ENCODE results near the gene MMP20. TPM values are rescaled to one million over a fixed set of nuclear protein-coding genes. Genes with fewer than 3 reads are reported as not detected.

The MMP20 gene
- total and polyA plus RNA-seq, 5 donors from 2014 or later: not detected

GRCh38 chr11:102613450-102613849, 11.7 kb downstream of the MMP20 start:
- Mint-ChIP-seq H3K4me1 (peaks cover 0 to 2% (median 0%) of the 10 kb centered on the region in 4 donors), H3K36me3 (no peaks in the 10 kb centered on the region), H3K9me3 (peaks cover 0 to 1% (median 0%) of the 10 kb centered on the region in 7 donors), H3K4me3 (no peak overlapping the region), H3K27ac (peak overlapping the region in 1 of 3 donors; percentile 6), H3K27me3 (no peaks in the 10 kb centered on the region)
- H3K4me1 ChIP-seq (ENCODE audit: control insufficient read depth, insufficient read depth, low read length, poor library complexity, severe bottlenecking): no peaks in the 10 kb centered on the region
- H3K36me3 ChIP-seq (ENCODE audit: control insufficient read depth, insufficient read depth, low read length): no peaks in the 10 kb centered on the region
- no peaks in the 10 kb centered on the region for H3K9me3 ChIP-seq (ENCODE audit: control insufficient read depth in 2 of 2, low read length in 2 of 2)
- DNase-seq (no peak), ATAC-seq (ENCODE audit: low read depth in 2 of 2) (no peak)
- H3K27ac ChIP-seq (ENCODE audit: insufficient read depth, low read length, poor library complexity, severe bottlenecking): no peak overlapping the region
- H3K4me3 ChIP-seq (ENCODE audit: low read depth, low read length): no peak overlapping the region
- peaks cover 3% of the 10 kb centered on the region for H3K27me3 ChIP-seq (ENCODE audit: control insufficient read depth, insufficient read depth, low read length)

GRCh38 chr11:102611291-102611690, 13.8 kb downstream of the MMP20 start:
- ATAC-seq (ENCODE audit: low read depth in 2 of 2) (no peak), DNase-seq (no peak)
- no peak overlapping the region for H3K27ac ChIP-seq (ENCODE audit: insufficient read depth, low read length, poor library complexity, severe bottlenecking)
- no peak overlapping the region for H3K4me3 ChIP-seq (ENCODE audit: low read depth, low read length)
- H3K9me3 ChIP-seq (ENCODE audit: control insufficient read depth in 2 of 2, low read length in 2 of 2): no peaks in the 10 kb centered on the region
- H3K36me3 Mint-ChIP-seq: no peaks in the 10 kb centered on the region
- peaks cover 0 to 1% (median 0%) of the 10 kb centered on the region in 7 donors for H3K9me3 Mint-ChIP-seq
- no peaks in the 10 kb centered on the region for H3K36me3 ChIP-seq (ENCODE audit: control insufficient read depth, insufficient read depth, low read length)
- no peaks in the 10 kb centered on the region for H3K4me1 ChIP-seq (ENCODE audit: control insufficient read depth, insufficient read depth, low read length, poor library complexity, severe bottlenecking)
- no peak overlapping the region for H3K4me3 Mint-ChIP-seq
- no peak overlapping the region for H3K27ac Mint-ChIP-seq
- peaks cover 0 to 2% (median 0%) of the 10 kb centered on the region in 4 donors for H3K4me1 Mint-ChIP-seq
- no peaks in the 10 kb centered on the region for H3K27me3 Mint-ChIP-seq
- H3K27me3 ChIP-seq (ENCODE audit: control insufficient read depth, insufficient read depth, low read length): no peaks in the 10 kb centered on the region

- H3K4me1 ChIP-seq (ENCODE audit: control insufficient read depth, insufficient read depth, low read length, poor library complexity, severe bottlenecking): no peaks in the 10 kb centered on the region
- DNase-seq (no peak), ATAC-seq (ENCODE audit: low read depth in 2 of 2) (no peak)
- H3K27me3 ChIP-seq (ENCODE audit: control insufficient read depth, insufficient read depth, low read length): peaks cover 2% of the 10 kb centered on the region
- H3K4me3 ChIP-seq (ENCODE audit: low read depth, low read length): no peak overlapping the region
- peaks cover 4% of the 10 kb centered on the region for H3K27me3 Mint-ChIP-seq
- no peak overlapping the region for H3K27ac Mint-ChIP-seq
- H3K4me1 Mint-ChIP-seq: peaks cover 0 to 2% (median 0%) of the 10 kb centered on the region in 4 donors
- no peaks in the 10 kb centered on the region for H3K9me3 ChIP-seq (ENCODE audit: control insufficient read depth in 2 of 2, low read length in 2 of 2)
- no peaks in the 10 kb centered on the region for H3K36me3 Mint-ChIP-seq
- no peak overlapping the region for H3K27ac ChIP-seq (ENCODE audit: insufficient read depth, low read length, poor library complexity, severe bottlenecking)
- H3K4me3 Mint-ChIP-seq: no peak overlapping the region
- peaks cover 0 to 1% (median 0%) of the 10 kb centered on the region in 7 donors for H3K9me3 Mint-ChIP-seq
- no peaks in the 10 kb centered on the region for H3K36me3 ChIP-seq (ENCODE audit: control insufficient read depth, insufficient read depth, low read length)
Observed at GRCh38 chr11:102610200-102610599, 14.9 kb downstream of the MMP20 start.

GRCh38 chr11:102608699-102609098, 16.4 kb downstream of the MMP20 start:
- no peak for ATAC-seq (ENCODE audit: low read depth in 2 of 2)
- H3K36me3 Mint-ChIP-seq: no peaks in the 10 kb centered on the region
- H3K27ac ChIP-seq (ENCODE audit: insufficient read depth, low read length, poor library complexity, severe bottlenecking): no peak overlapping the region
- H3K4me1 Mint-ChIP-seq: peaks cover 0 to 2% (median 0%) of the 10 kb centered on the region in 4 donors
- H3K27me3 Mint-ChIP-seq: peaks cover 4% of the 10 kb centered on the region
- no peak for DNase-seq
- H3K4me3 ChIP-seq (ENCODE audit: low read depth, low read length): no peak overlapping the region
- no peaks in the 10 kb centered on the region for H3K36me3 ChIP-seq (ENCODE audit: control insufficient read depth, insufficient read depth, low read length)
- peaks cover 0 to 1% (median 0%) of the 10 kb centered on the region in 7 donors for H3K9me3 Mint-ChIP-seq
- no peak overlapping the region for H3K27ac Mint-ChIP-seq
- no peaks in the 10 kb centered on the region for H3K4me1 ChIP-seq (ENCODE audit: control insufficient read depth, insufficient read depth, low read length, poor library complexity, severe bottlenecking)
- peaks cover 2% of the 10 kb centered on the region for H3K27me3 ChIP-seq (ENCODE audit: control insufficient read depth, insufficient read depth, low read length)
- no peak overlapping the region for H3K4me3 Mint-ChIP-seq
- no peaks in the 10 kb centered on the region for H3K9me3 ChIP-seq (ENCODE audit: control insufficient read depth in 2 of 2, low read length in 2 of 2)

- H3K27ac Mint-ChIP-seq: no peak overlapping the region
- no peak overlapping the region for H3K4me3 Mint-ChIP-seq
Observed at GRCh38 chr11:102604875-102605274, 20.3 kb downstream of the MMP20 start.

GRCh38 chr11:102604011-102604410, 21.1 kb downstream of the MMP20 start:
- Mint-ChIP-seq H3K9me3 (peaks cover 0 to 1% (median 0%) of the 10 kb centered on the region in 7 donors), H3K4me3 (no peak overlapping the region), H3K27me3 (peaks cover 14% of the 10 kb centered on the region), H3K36me3 (no peaks in the 10 kb centered on the region), H3K27ac (peak overlapping the region in 1 of 3 donors; percentile 35), H3K4me1 (peaks cover 0 to 3% (median 1%) of the 10 kb centered on the region in 4 donors)
- H3K4me1 ChIP-seq (ENCODE audit: control insufficient read depth, insufficient read depth, low read length, poor library complexity, severe bottlenecking): no peaks in the 10 kb centered on the region
- H3K27me3 ChIP-seq (ENCODE audit: control insufficient read depth, insufficient read depth, low read length): peaks cover 2% of the 10 kb centered on the region
- H3K4me3 ChIP-seq (ENCODE audit: low read depth, low read length): no peak overlapping the region
- no peaks in the 10 kb centered on the region for H3K36me3 ChIP-seq (ENCODE audit: control insufficient read depth, insufficient read depth, low read length)
- DNase-seq (no peak), ATAC-seq (ENCODE audit: low read depth in 2 of 2) (no peak)
- no peaks in the 10 kb centered on the region for H3K9me3 ChIP-seq (ENCODE audit: control insufficient read depth in 2 of 2, low read length in 2 of 2)
- H3K27ac ChIP-seq (ENCODE audit: insufficient read depth, low read length, poor library complexity, severe bottlenecking): no peak overlapping the region

More at GRCh38 chr11:102604875-102605274, 20.3 kb downstream of the MMP20 start:
- ATAC-seq (ENCODE audit: low read depth in 2 of 2) (no peak), DNase-seq (no peak)
- no peak overlapping the region for H3K4me3 ChIP-seq (ENCODE audit: low read depth, low read length)
- no peaks in the 10 kb centered on the region for H3K36me3 ChIP-seq (ENCODE audit: control insufficient read depth, insufficient read depth, low read length)
- no peaks in the 10 kb centered on the region for H3K4me1 ChIP-seq (ENCODE audit: control insufficient read depth, insufficient read depth, low read length, poor library complexity, severe bottlenecking)
- Mint-ChIP-seq H3K4me1 (no peaks in the 10 kb centered on the region), H3K9me3 (peaks cover 0 to 1% (median 0%) of the 10 kb centered on the region in 7 donors), H3K27me3 (peaks cover 14% of the 10 kb centered on the region), H3K36me3 (no peaks in the 10 kb centered on the region)
- peaks cover 2% of the 10 kb centered on the region for H3K27me3 ChIP-seq (ENCODE audit: control insufficient read depth, insufficient read depth, low read length)
- H3K27ac ChIP-seq (ENCODE audit: insufficient read depth, low read length, poor library complexity, severe bottlenecking): no peak overlapping the region
- H3K9me3 ChIP-seq (ENCODE audit: control insufficient read depth in 2 of 2, low read length in 2 of 2): no peaks in the 10 kb centered on the region

GRCh38 chr11:102603576-102603975, 21.6 kb downstream of the MMP20 start:
- ATAC-seq (ENCODE audit: low read depth in 2 of 2) (no peak), DNase-seq (no peak)
- H3K36me3 Mint-ChIP-seq: no peaks in the 10 kb centered on the region
- Histone ChIP-seq H3K9me3 (ENCODE audit: control insufficient read depth in 2 of 2, low read length in 2 of 2) (no peaks in the 10 kb centered on the region), H3K4me3 (ENCODE audit: low read depth, low read length) (no peak overlapping the region), H3K36me3 (ENCODE audit: control insufficient read depth, insufficient read depth, low read length) (no peaks in the 10 kb centered on the region), H3K27me3 (ENCODE audit: control insufficient read depth, insufficient read depth, low read length) (peaks cover 2% of the 10 kb centered on the region), H3K4me1 (ENCODE audit: control insufficient read depth, insufficient read depth, low read length, poor library complexity, severe bottlenecking) (no peaks in the 10 kb centered on the region), H3K27ac (ENCODE audit: insufficient read depth, low read length, poor library complexity, severe bottlenecking) (no peak overlapping the region)
- no peak overlapping the region for H3K27ac Mint-ChIP-seq
- peaks cover 0 to under 1% (median 0%) of the 10 kb centered on the region in 7 donors for H3K9me3 Mint-ChIP-seq
- H3K27me3 Mint-ChIP-seq: peaks cover 14% of the 10 kb centered on the region
- no peak overlapping the region for H3K4me3 Mint-ChIP-seq
- peaks cover 0 to 3% (median 1%) of the 10 kb centered on the region in 4 donors for H3K4me1 Mint-ChIP-seq

- DNase-seq (no peak), ATAC-seq (ENCODE audit: low read depth in 2 of 2) (no peak)
- Histone ChIP-seq H3K27ac (ENCODE audit: insufficient read depth, low read length, poor library complexity, severe bottlenecking) (no peak overlapping the region), H3K4me3 (ENCODE audit: low read depth, low read length) (no peak overlapping the region), H3K36me3 (ENCODE audit: control insufficient read depth, insufficient read depth, low read length) (no peaks in the 10 kb centered on the region), H3K4me1 (ENCODE audit: control insufficient read depth, insufficient read depth, low read length, poor library complexity, severe bottlenecking) (no peaks in the 10 kb centered on the region), H3K9me3 (ENCODE audit: control insufficient read depth in 2 of 2, low read length in 2 of 2) (no peaks in the 10 kb centered on the region), H3K27me3 (ENCODE audit: control insufficient read depth, insufficient read depth, low read length) (peaks cover 2% of the 10 kb centered on the region)
- Mint-ChIP-seq H3K9me3 (no peaks in the 10 kb centered on the region), H3K36me3 (no peaks in the 10 kb centered on the region), H3K27me3 (peaks cover 14% of the 10 kb centered on the region), H3K27ac (no peak overlapping the region), H3K4me3 (no peak overlapping the region), H3K4me1 (peaks cover 0 to 3% (median 1%) of the 10 kb centered on the region in 4 donors)
Observed at GRCh38 chr11:102603091-102603490, 22.0 kb downstream of the MMP20 start.

Measured in CD4-positive, CD25-positive, alpha-beta regulatory T cell (primary cell).